ENCODE data around the gene NRXN3. TPM values are rescaled to one million over a fixed set of nuclear protein-coding genes. Genes with fewer than 3 reads are reported as not detected.

NRXN3 gene
- total and polyA plus RNA-seq, 2 of the 13 experiments (the other 11 are each of a cell fraction or from before 2014, with no cell fraction given): 0.03 TPM; not detected in 1

DNA sequence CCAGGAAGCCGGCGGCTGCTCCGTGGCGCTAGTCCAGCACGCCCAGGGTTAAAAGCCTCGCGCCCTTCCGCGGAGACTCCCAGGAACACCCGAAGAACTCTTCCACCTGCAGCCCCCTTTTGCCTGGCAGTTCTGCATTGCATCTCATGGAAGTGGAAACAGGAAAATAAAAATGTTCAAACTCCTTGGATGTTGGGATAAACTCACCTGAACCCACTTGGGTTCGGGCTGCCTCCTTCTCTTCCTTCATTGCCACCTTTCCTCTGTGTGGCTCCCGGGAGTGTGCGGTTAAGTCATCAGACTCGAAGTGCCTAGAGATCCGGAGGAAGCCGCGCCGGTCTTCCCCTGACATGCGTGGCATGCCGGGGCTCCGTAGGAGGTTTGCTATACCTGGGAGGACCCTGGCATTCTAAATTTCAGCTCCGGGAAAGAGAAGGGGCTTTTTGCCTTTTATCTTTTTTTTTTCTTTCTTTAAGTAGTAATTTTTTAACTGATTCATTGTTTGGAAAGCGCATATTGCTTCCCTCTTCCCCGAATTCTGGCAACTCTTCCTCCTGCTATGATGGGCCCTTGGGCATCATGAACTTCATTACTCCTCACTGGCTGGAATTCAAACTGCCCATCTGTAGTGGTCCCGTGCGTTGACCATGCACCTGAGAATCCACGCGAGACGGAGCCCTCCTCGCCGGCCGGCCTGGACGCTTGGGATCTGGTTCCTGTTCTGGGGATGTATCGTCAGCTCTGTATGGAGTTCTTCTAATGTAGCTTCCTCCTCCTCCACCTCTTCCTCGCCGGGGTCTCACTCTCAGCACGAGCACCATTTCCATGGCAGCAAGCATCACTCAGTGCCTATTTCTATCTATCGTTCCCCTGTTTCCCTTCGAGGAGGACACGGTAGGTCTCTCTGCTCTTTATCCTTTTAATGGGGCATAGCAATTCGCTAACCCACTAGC, 1109.7 kb downstream of the NRXN3 start:
- TF ChIP-seq ZNF138 (CRISPR knock-in tag; IDR thresholded peaks at IDR 0.05; ENCODE audit: low read depth): no peak
- TF ChIP-seq, protein P1, sequence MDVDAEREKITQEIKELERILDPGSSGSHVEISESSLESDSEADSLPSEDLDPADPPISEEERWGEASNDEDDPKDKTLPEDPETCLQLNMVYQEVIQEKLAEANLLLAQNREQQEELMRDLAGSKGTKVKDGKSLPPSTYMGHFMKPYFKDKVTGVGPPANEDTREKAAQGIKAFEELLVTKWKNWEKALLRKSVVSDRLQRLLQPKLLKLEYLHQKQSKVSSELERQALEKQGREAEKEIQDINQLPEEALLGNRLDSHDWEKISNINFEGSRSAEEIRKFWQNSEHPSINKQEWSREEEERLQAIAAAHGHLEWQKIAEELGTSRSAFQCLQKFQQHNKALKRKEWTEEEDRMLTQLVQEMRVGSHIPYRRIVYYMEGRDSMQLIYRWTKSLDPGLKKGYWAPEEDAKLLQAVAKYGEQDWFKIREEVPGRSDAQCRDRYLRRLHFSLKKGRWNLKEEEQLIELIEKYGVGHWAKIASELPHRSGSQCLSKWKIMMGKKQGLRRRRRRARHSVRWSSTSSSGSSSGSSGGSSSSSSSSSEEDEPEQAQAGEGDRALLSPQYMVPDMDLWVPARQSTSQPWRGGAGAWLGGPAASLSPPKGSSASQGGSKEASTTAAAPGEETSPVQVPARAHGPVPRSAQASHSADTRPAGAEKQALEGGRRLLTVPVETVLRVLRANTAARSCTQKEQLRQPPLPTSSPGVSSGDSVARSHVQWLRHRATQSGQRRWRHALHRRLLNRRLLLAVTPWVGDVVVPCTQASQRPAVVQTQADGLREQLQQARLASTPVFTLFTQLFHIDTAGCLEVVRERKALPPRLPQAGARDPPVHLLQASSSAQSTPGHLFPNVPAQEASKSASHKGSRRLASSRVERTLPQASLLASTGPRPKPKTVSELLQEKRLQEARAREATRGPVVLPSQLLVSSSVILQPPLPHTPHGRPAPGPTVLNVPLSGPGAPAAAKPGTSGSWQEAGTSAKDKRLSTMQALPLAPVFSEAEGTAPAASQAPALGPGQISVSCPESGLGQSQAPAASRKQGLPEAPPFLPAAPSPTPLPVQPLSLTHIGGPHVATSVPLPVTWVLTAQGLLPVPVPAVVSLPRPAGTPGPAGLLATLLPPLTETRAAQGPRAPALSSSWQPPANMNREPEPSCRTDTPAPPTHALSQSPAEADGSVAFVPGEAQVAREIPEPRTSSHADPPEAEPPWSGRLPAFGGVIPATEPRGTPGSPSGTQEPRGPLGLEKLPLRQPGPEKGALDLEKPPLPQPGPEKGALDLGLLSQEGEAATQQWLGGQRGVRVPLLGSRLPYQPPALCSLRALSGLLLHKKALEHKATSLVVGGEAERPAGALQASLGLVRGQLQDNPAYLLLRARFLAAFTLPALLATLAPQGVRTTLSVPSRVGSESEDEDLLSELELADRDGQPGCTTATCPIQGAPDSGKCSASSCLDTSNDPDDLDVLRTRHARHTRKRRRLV (CRISPR knock-in tag; IDR thresholded peaks at IDR 0.05): 0 out of 2 replicates have a peak, but pooled peaks have one; percentile 45
- no TSS peak for BruUV-seq (replicated peaks)
- Histone ChIP-seq H3K36me3 (replicated peaks in 1 of 2; ENCODE audit: control insufficient read depth in 1 of 2, insufficient read depth in 2 of 2, low read length in 2 of 2) (no peaks in the 10 kb centered on the region), H3K27ac (ENCODE audit: extremely low read length, insufficient read depth, low read length) (no peak overlapping the region), H3K9me3 (ENCODE audit: low read length) (no peaks in the 10 kb centered on the region), H3K27me3 (ENCODE audit: control insufficient read depth in 1 of 2, insufficient read depth in 2 of 2, low read length in 2 of 2) (peaks cover 0 to 26% of the 10 kb centered on the region in 2 experiments; a peak in 3 of 5 replicates), H3K9ac (ENCODE audit: insufficient read depth, low read depth, low read length) (no peak overlapping the region), H4K20me1 (ENCODE audit: insufficient read depth, low read length) (no peaks in the 10 kb centered on the region), H3K79me2 (ENCODE audit: insufficient read depth, low read length) (no peaks in the 10 kb centered on the region), H2AFZ (ENCODE audit: low read length) (no peak overlapping the region), H3K4me1 (ENCODE audit: insufficient read depth, low read length) (peaks cover 12% of the 10 kb centered on the region; the same call in 1 of the 2 replicates), H3K4me3 (replicated peaks in 1 of 3; ENCODE audit: insufficient read depth in 1 of 3, low read depth in 2 of 3, low read length in 3 of 3) (peak overlapping the region in 1 of 3 experiments; percentile 60; a peak in 3 of 6 replicates), H3K4me2 (ENCODE audit: low read depth, low read length) (peak overlapping the region; percentile 55; the same call in 1 of the 2 replicates)
- ChIA-PET POLR2A (no interaction called here), CTCF (ENCODE audit: low intra/inter-chr PET ratio, low total read pairs) (no interaction called here)
- intact Hi-C loops (cut with micrococcal nuclease; ENCODE audit: unreplicated experiment) (no loop called here), in situ Hi-C loops (cut with HindIII; ENCODE audit: extremely low pct_ligation_motif_present, low pct_unique_long_range_greater_than_20kb) (no loop called here)
- DNase-seq (ENCODE audit: low spot score): no peak
- FAIRE-seq: no peak
- no peak for ATAC-seq
- 12% methylated on average over 31 of the region's 41 CpGs for WGBS (ENCODE audit: low lambda C conversion rate)

Data from HepG2 (cell line).